Neural progenitor cell (in vitro differentiated cells): ENCODE measurements around the gene AMACR.

Source experiments
- EZH2 ChIP-seq: fragments of 200-600 bp; sonication (generic); IDR thresholded peaks from 2 replicates; pipeline ENCODE4 v1.6.1; 2017; ENCODE audit warnings: antibody characterized with exemption, mild to moderate bottlenecking, moderate library complexity
- TF ChIP-seq, protein P1 (sequence below): fragments of 200-600 bp; sonication (generic); IDR thresholded peaks from 2 replicates; pipeline ENCODE4 v1.5.1; 2017; ENCODE audit warnings: antibody characterized with exemption, mild to moderate bottlenecking

DNA sequence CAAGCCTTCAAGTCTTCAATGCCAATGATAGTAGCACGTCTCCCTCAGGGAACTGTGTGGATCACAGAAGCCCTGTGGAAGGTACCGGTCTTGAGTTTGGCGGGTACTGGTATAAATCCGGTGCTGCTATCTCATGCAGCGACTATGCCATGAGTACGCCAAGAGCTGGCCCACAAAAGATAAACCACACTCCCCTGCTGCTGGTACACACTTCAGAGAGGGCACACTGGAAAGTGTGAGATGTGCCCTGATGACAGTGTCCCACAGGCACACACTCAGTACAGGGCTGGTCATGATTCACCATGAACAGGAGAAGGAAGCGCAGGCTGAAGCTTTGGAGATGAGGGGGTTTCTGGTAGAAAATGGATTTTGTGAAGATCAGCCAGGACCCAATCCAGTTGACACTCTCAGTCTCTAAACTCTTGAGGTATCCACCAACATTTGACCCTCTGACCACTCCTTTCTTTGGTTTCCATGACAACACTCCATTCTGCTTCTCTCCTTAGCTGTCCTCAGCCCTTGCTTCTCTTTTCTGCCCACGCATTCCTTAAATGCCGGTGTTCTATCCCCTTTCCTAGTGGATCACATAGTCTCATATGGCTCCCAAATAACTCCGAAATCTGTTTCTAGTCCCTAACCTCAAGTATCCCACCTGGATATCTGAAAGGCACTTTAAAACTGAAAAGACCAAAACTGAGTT is 5.1 kb downstream of the AMACR start:
- TF ChIP-seq, protein P1, sequence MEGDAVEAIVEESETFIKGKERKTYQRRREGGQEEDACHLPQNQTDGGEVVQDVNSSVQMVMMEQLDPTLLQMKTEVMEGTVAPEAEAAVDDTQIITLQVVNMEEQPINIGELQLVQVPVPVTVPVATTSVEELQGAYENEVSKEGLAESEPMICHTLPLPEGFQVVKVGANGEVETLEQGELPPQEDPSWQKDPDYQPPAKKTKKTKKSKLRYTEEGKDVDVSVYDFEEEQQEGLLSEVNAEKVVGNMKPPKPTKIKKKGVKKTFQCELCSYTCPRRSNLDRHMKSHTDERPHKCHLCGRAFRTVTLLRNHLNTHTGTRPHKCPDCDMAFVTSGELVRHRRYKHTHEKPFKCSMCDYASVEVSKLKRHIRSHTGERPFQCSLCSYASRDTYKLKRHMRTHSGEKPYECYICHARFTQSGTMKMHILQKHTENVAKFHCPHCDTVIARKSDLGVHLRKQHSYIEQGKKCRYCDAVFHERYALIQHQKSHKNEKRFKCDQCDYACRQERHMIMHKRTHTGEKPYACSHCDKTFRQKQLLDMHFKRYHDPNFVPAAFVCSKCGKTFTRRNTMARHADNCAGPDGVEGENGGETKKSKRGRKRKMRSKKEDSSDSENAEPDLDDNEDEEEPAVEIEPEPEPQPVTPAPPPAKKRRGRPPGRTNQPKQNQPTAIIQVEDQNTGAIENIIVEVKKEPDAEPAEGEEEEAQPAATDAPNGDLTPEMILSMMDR: no peak
- TF ChIP-seq EZH2: no peak
